Mesenchymal stem cell (in vitro differentiated cells and primary cell): Measurements from ENCODE around the gene RBMS1.

Experiments used
- DNase-seq: peaks from one replicate; pipeline ENCODE4 v3.0.0-alpha.2; 2013
- H2AFZ ChIP-seq: one replicate; pipeline ENCODE4 v1.6.1; 2013; ENCODE audit warnings: low read depth, mild to moderate bottlenecking, control low read depth, inconsistent platforms, low read length, moderate library complexity
- H2AK5ac ChIP-seq: 2 replicates; pipeline ENCODE4 v1.6.1; 2013; ENCODE audit warnings: low read length, moderate library complexity, mild to moderate bottlenecking, inconsistent platforms; ENCODE audit not compliant: severe bottlenecking
- H2BK120ac ChIP-seq: one replicate; pipeline ENCODE4 v1.6.1; 2013; ENCODE audit warnings: low read depth, mild to moderate bottlenecking, inconsistent platforms, low read length, moderate library complexity
- H2BK12ac ChIP-seq, 2 experiments: one replicate each; pipeline ENCODE4 v1.6.1; 2013; ENCODE audit warnings: inconsistent platforms in 2 of 2, low read length in 2 of 2, mild to moderate bottlenecking in 2 of 2, moderate library complexity in 2 of 2, control low read depth in 1 of 2
- H2BK15ac ChIP-seq: one replicate; pipeline ENCODE4 v1.6.1; 2013; ENCODE audit warnings: mild to moderate bottlenecking, low read depth, inconsistent platforms; ENCODE audit not compliant: poor library complexity, severe bottlenecking
- H2BK5ac ChIP-seq: 2 replicates; pipeline ENCODE4 v1.6.1; 2013; ENCODE audit warnings: low read depth, mild to moderate bottlenecking, low read length, control low read depth, inconsistent platforms; ENCODE audit not compliant: poor library complexity, severe bottlenecking
- H3K14ac ChIP-seq, 2 experiments: one replicate each; pipeline ENCODE4 v1.6.1; 2013; ENCODE audit warnings: inconsistent platforms in 2 of 2, low read length in 2 of 2, control low read depth in 1 of 2, mild to moderate bottlenecking in 1 of 2, moderate library complexity in 1 of 2
- H3K18ac ChIP-seq, 2 experiments: one replicate each; pipeline ENCODE4 v1.6.1; 2013; ENCODE audit warnings: inconsistent platforms in 2 of 2, low read length in 2 of 2, control low read depth in 1 of 2, low read depth in 1 of 2, mild to moderate bottlenecking in 1 of 2
- H3K23ac ChIP-seq, 2 experiments: one replicate each; pipeline ENCODE4 v1.6.1; 2013; ENCODE audit warnings: inconsistent platforms in 2 of 2, low read length in 2 of 2, mild to moderate bottlenecking in 2 of 2, moderate library complexity in 2 of 2, control low read depth in 1 of 2
- H3K27ac ChIP-seq: 2 replicates; pipeline ENCODE4 v1.5.1; 2013; ENCODE audit warnings: mild to moderate bottlenecking, moderate library complexity, low read length, control low read depth, inconsistent platforms; ENCODE audit not compliant: poor library complexity, severe bottlenecking
- H3K27me3 ChIP-seq, 2 experiments: 2 replicates each; pipeline versions ENCODE4 v1.6.1 to v1.7.0; 2013; ENCODE audit warnings: low read length in 2 of 2, mild to moderate bottlenecking in 2 of 2, moderate library complexity in 2 of 2, control low read depth in 1 of 2, inconsistent platforms in 1 of 2; ENCODE audit not compliant: control insufficient read depth in 1 of 2, insufficient read depth in 1 of 2
- H3K36me3 ChIP-seq, 2 experiments: 2 replicates each; pipeline versions ENCODE4 v1.6.1 to v1.7.0; 2013; ENCODE audit warnings: low read length in 2 of 2, control low read depth in 1 of 2, inconsistent platforms in 1 of 2, low read depth in 1 of 2, mild to moderate bottlenecking in 1 of 2; ENCODE audit not compliant: insufficient read depth in 2 of 2, control insufficient read depth in 1 of 2
- H3K4ac ChIP-seq, 2 experiments: one replicate each; pipeline ENCODE4 v1.6.1; 2013; ENCODE audit warnings: inconsistent platforms in 2 of 2, low read length in 2 of 2, mild to moderate bottlenecking in 2 of 2, moderate library complexity in 2 of 2, control low read depth in 1 of 2, low read depth in 1 of 2
- H3K4me1 ChIP-seq: 2 replicates; pipeline ENCODE4 v1.6.1; 2013; ENCODE audit warnings: low read depth, low read length, control low read depth; ENCODE audit not compliant: control insufficient read depth, insufficient read depth
- H3K4me2 ChIP-seq: 2 replicates; pipeline ENCODE4 v1.6.1; 2013; ENCODE audit warnings: low read length, mild to moderate bottlenecking, inconsistent platforms; ENCODE audit not compliant: poor library complexity, severe bottlenecking
- H3K4me3 ChIP-seq, 2 experiments: 2 replicates each; pipeline versions ENCODE4 v1.5.1 to v1.7.0; 2013; ENCODE audit warnings: low read length in 2 of 2, mild to moderate bottlenecking in 2 of 2, control low read depth in 1 of 2, low read depth in 1 of 2; ENCODE audit not compliant: insufficient read depth in 1 of 2
- H3K79me1 ChIP-seq: replicated peaks from 2 replicates; pipeline ENCODE4 v1.6.1; 2013; ENCODE audit warnings: mild to moderate bottlenecking, control low read depth, low read length, inconsistent platforms; ENCODE audit not compliant: poor library complexity, severe bottlenecking
- H3K9ac ChIP-seq: 2 replicates; pipeline ENCODE4 v1.7.0; 2013; ENCODE audit warnings: mild to moderate bottlenecking, low read length, moderate library complexity
- H3K9me3 ChIP-seq: 2 replicates; pipeline ENCODE4 v1.7.0; 2013; ENCODE audit warnings: mild to moderate bottlenecking, low read length; ENCODE audit not compliant: control insufficient read depth
- H4K8ac ChIP-seq: one replicate; pipeline ENCODE4 v1.6.1; 2013; ENCODE audit warnings: inconsistent platforms, mild to moderate bottlenecking, low read length, moderate library complexity
- H4K91ac ChIP-seq: one replicate; pipeline ENCODE4 v1.6.1; 2013; ENCODE audit warnings: mild to moderate bottlenecking, low read length, inconsistent platforms
- WGBS: methylation state at CpG from one replicate; pipeline ENCODE4 v1.1.7; 2013; ENCODE audit warnings: mixed read lengths; 5-methylcytosine and 5-hydroxymethylcytosine counted together

The RBMS1 gene

GRCh38 chr2:160355080-160355479 lies 138.5 kb downstream of the RBMS1 start:
- peaks cover 1% of the 10 kb centered on the region for H3K79me1 ChIP-seq
- 52% methylated on average over 2 of the region's 2 CpGs for WGBS
- H2BK15ac ChIP-seq = no peak overlapping the region
- no peak overlapping the region for H3K18ac ChIP-seq
- no peak overlapping the region for H3K4me2 ChIP-seq
- no peak overlapping the region for H2BK120ac ChIP-seq
- no peak overlapping the region for H3K27ac ChIP-seq
- no peak overlapping the region for H2AFZ ChIP-seq
- H4K91ac ChIP-seq = no peak overlapping the region
- no peak overlapping the region for H4K8ac ChIP-seq
- H3K36me3 ChIP-seq = peaks cover under 1 to 75% of the 10 kb centered on the region in 2 experiments
- DNase-seq = no peak
- H3K9ac ChIP-seq = no peak overlapping the region
- H3K27me3 ChIP-seq = no peaks in the 10 kb centered on the region
- H2BK5ac ChIP-seq = no peak overlapping the region
- no peak overlapping the region for H2BK12ac ChIP-seq
- no peak overlapping the region for H3K14ac ChIP-seq
- no peak overlapping the region for H2AK5ac ChIP-seq
- peaks cover 4% of the 10 kb centered on the region for H3K4me1 ChIP-seq
- no peak overlapping the region for H3K23ac ChIP-seq
- no peaks in the 10 kb centered on the region for H3K9me3 ChIP-seq
- H3K4me3 ChIP-seq = no peak overlapping the region
- no peak overlapping the region for H3K4ac ChIP-seq

DNA sequence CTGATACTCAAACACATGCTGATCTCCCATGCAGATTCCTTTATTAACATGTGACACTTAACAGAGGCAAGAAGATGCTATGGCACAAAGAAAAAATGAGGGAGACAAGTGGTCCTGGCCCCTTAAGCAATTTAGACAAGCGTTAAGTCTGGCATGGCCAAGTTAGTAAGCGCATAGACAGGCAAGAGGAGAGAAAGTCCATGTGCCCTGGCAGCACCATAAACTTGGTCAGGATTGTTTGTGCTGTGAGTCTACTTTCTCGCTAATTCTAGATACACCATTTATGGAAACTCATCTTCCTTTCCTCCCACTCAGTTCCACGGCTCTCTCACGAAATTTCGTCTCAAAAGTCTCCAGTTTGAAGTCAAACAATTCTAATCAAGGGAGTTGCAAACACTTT lies 138.9 kb downstream of the RBMS1 start:
- H2BK15ac ChIP-seq = no peak overlapping the region
- H2AFZ ChIP-seq = no peak overlapping the region
- WGBS = 87% methylated on average over 6 of the region's 6 CpGs
- H2BK120ac ChIP-seq = no peak overlapping the region
- H3K4me2 ChIP-seq = no peak overlapping the region
- no peak for DNase-seq
- no peak overlapping the region for H3K4me3 ChIP-seq
- peaks cover 4% of the 10 kb centered on the region for H3K79me1 ChIP-seq
- no peaks in the 10 kb centered on the region for H3K27me3 ChIP-seq
- H2AK5ac ChIP-seq = no peak overlapping the region
- no peak overlapping the region for H3K23ac ChIP-seq
- H2BK12ac ChIP-seq = no peak overlapping the region
- H3K14ac ChIP-seq = no peak overlapping the region
- H3K9ac ChIP-seq = no peak overlapping the region
- H3K18ac ChIP-seq = peak overlapping the region in 1 of 2 experiments; percentile 18
- H3K4ac ChIP-seq = no peak overlapping the region
- H3K36me3 ChIP-seq = peaks cover 5 to 75% of the 10 kb centered on the region in 2 experiments
- no peak overlapping the region for H3K27ac ChIP-seq
- H4K91ac ChIP-seq = no peak overlapping the region
- H3K9me3 ChIP-seq = no peaks in the 10 kb centered on the region
- H3K4me1 ChIP-seq = peaks cover 8% of the 10 kb centered on the region
- no peak overlapping the region for H4K8ac ChIP-seq
- no peak overlapping the region for H2BK5ac ChIP-seq

DNA sequence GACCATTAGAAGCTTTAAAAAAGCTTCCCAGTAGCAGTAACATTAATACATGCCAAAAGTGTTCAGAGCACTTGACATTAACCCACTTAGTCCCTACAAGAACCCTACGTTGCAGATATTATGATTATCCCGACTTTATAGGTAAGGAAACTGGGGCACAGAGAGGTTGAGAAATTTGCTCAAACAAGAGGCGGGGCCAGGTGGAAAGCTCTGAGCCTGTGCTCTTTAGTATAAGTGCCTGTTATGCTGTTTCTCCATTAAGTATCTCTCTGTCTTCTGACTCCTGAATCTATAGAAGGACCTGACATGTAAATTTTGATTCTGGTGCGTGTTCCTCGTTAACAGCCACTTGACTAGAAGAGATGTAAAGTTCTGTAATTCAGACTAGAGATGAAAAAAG lies 139.8 kb downstream of the RBMS1 start:
- no peak overlapping the region for H2AFZ ChIP-seq
- H4K91ac ChIP-seq = no peak overlapping the region
- H2BK120ac ChIP-seq = no peak overlapping the region
- H2AK5ac ChIP-seq = no peak overlapping the region
- H3K9ac ChIP-seq = no peak overlapping the region
- DNase-seq = no peak
- no peak overlapping the region for H2BK5ac ChIP-seq
- no peak overlapping the region for H3K27ac ChIP-seq
- H3K4me1 ChIP-seq = peaks cover 9% of the 10 kb centered on the region
- H3K4me2 ChIP-seq = no peak overlapping the region
- H3K14ac ChIP-seq = no peak overlapping the region
- H3K23ac ChIP-seq = no peak overlapping the region
- no peak overlapping the region for H3K4ac ChIP-seq
- no peak overlapping the region for H3K4me3 ChIP-seq
- no peaks in the 10 kb centered on the region for H3K27me3 ChIP-seq
- H3K36me3 ChIP-seq = peaks cover 5 to 73% of the 10 kb centered on the region in 2 experiments
- no peak overlapping the region for H2BK12ac ChIP-seq
- 79% methylated on average over 3 of the region's 5 CpGs for WGBS
- peaks cover 5% of the 10 kb centered on the region for H3K79me1 ChIP-seq
- H3K9me3 ChIP-seq = no peaks in the 10 kb centered on the region
- no peak overlapping the region for H2BK15ac ChIP-seq
- H3K18ac ChIP-seq = peak overlapping the region in 1 of 2 experiments; percentile 79
- no peak overlapping the region for H4K8ac ChIP-seq

DNA sequence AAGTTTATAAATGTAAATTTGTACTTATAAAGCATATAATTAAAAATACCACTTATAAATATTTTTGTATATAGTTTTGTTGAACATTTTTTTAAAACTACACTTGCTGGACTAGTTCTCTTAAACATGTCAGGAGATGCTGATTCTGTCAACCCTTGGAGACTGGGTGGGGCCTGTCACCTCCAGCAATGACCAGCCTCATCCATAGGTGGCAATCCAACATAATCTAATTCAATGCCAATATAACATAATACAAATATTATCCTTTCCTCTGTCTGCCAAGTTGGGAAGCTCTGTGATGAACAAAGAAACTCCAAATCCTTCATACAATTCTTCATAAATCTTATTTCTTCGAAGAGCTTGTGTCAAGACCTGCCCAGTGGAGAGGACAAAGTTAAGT lies 140.4 kb downstream of the RBMS1 start:
- H3K9ac ChIP-seq = no peak overlapping the region
- peaks cover 8% of the 10 kb centered on the region for H3K4me1 ChIP-seq
- peaks cover 5% of the 10 kb centered on the region for H3K79me1 ChIP-seq
- H3K36me3 ChIP-seq = peaks cover 5 to 79% of the 10 kb centered on the region in 2 experiments
- no peaks in the 10 kb centered on the region for H3K27me3 ChIP-seq
- H2AFZ ChIP-seq = no peak overlapping the region
- no peak for DNase-seq
- no peak overlapping the region for H2BK5ac ChIP-seq
- H3K4ac ChIP-seq = no peak overlapping the region
- no peak overlapping the region for H4K8ac ChIP-seq
- no peak overlapping the region for H2AK5ac ChIP-seq
- H2BK15ac ChIP-seq = no peak overlapping the region
- no peak overlapping the region for H2BK12ac ChIP-seq
- H3K14ac ChIP-seq = no peak overlapping the region
- H3K4me3 ChIP-seq = no peak overlapping the region
- no peak overlapping the region for H3K4me2 ChIP-seq
- H4K91ac ChIP-seq = no peak overlapping the region
- no peak overlapping the region for H3K27ac ChIP-seq
- no peaks in the 10 kb centered on the region for H3K9me3 ChIP-seq
- 100% methylated on average over 1 of the region's 1 CpG for WGBS
- H2BK120ac ChIP-seq = no peak overlapping the region
- H3K23ac ChIP-seq = no peak overlapping the region
- H3K18ac ChIP-seq = no peak overlapping the region
